HG02870 (cell line): ENCODE measurements around the gene CYP46A1.

ENCODE experiments used
- ATAC-seq: cut with Tn5 transposase; IDR thresholded peaks from one replicate; pipeline ENCODE4 v1.9.1; 2021; ENCODE audit warnings: mild to moderate bottlenecking, moderate library complexity; ENCODE audit not compliant: unreplicated experiment

The CYP46A1 gene

GRCh38 chr14:99686557-99687283 lies 2.6 kb downstream of the CYP46A1 start:
- ATAC-seq: no peak

GRCh38 chr14:99687284-99688209 lies 3.4 kb downstream of the CYP46A1 start:
- ATAC-seq: no peak

GRCh38 chr14:99688210-99688581 lies 4.1 kb downstream of the CYP46A1 start:
- no peak for ATAC-seq

- no peak for ATAC-seq
These were observed 4.5 kb downstream of the CYP46A1 start for GRCh38 chr14:99688629-99689028.

- ATAC-seq: no peak
These were observed 5.5 kb downstream of the CYP46A1 start for GRCh38 chr14:99689266-99690236.

GRCh38 chr14:99690636-99691035 lies 6.5 kb downstream of the CYP46A1 start:
- no peak for ATAC-seq

- ATAC-seq: no peak
These were observed 7.2 kb downstream of the CYP46A1 start for GRCh38 chr14:99691111-99691885.

GRCh38 chr14:99693918-99694317 lies 9.8 kb downstream of the CYP46A1 start:
- ATAC-seq: no peak

- no peak for ATAC-seq
These were observed 12.8 kb downstream of the CYP46A1 start for GRCh38 chr14:99696929-99697328.

- ATAC-seq: no peak
These were observed 14.1 kb downstream of the CYP46A1 start for GRCh38 chr14:99698236-99698635.

- no peak for ATAC-seq
These were observed 14.5 kb downstream of the CYP46A1 start for GRCh38 chr14:99698642-99699041.

GRCh38 chr14:99699085-99699760 lies 15.1 kb downstream of the CYP46A1 start:
- ATAC-seq: no peak

GRCh38 chr14:99699861-99700260 lies 15.8 kb downstream of the CYP46A1 start:
- no peak for ATAC-seq

GRCh38 chr14:99700379-99700778 lies 16.3 kb downstream of the CYP46A1 start:
- no peak for ATAC-seq

- ATAC-seq: no peak
These were observed 17.2 kb downstream of the CYP46A1 start for GRCh38 chr14:99701260-99701659.

- no peak for ATAC-seq
These were observed 18.0 kb downstream of the CYP46A1 start for GRCh38 chr14:99702115-99702514.

- no peak for ATAC-seq
These were observed 19.3 kb downstream of the CYP46A1 start for GRCh38 chr14:99703381-99703780.

- ATAC-seq: no peak
These were observed 19.9 kb downstream of the CYP46A1 start for GRCh38 chr14:99704037-99704436.

- no peak for ATAC-seq
These were observed 22.2 kb downstream of the CYP46A1 start for GRCh38 chr14:99706107-99706900.
